HG02623 (cell line): ENCODE results near the gene TACC3.

Experiments
- ATAC-seq: cut with Tn5 transposase; IDR thresholded peaks from one replicate; pipeline ENCODE4 v1.9.1; 2021; ENCODE audit warnings: moderate library complexity; ENCODE audit not compliant: unreplicated experiment

TACC3 gene

DNA sequence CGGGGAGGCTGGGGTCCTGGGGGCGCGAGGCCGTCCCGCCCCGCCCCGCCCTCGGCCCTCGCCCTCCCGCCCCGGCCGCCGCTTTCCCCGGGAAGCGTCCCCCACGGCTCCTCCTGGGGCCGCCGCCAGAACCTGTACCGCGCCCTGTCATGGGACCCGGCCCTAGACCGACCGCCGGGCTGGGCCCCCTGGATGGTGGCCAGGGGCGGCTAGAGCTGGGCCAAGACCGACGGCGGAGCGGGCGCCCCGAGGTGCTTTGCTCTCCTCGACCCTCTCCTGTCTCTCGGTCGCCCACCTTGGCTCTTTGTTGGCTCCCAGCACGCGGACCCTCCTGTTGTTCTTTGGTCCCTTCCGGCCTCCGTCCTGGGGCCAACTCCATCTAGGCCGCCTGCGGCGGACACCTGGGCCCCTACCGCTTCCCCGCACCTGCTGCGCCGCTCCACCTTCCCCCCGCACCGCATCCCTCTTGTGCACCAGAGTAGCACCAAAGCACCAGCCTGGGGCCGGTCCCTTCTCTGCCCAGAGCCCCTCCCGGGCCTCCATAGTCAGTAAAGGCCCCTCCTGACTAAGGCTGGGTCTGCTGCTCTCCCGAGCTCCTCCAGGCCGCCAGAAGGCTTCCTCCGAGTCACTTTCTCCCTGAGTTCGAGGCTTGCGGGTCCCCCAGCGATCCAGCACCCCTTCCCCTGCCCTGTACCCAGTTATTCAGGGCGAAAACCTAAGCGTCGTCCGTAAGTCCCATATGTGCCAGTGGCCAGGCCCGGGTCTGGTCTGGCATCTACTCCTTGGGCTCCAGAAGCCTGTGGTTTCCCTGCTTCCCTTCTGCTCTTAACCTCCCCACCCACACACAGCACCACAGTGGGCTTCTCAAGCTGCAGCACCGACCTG is 587 bp downstream of the TACC3 start:
- ATAC-seq = peak; percentile 3

DNA sequence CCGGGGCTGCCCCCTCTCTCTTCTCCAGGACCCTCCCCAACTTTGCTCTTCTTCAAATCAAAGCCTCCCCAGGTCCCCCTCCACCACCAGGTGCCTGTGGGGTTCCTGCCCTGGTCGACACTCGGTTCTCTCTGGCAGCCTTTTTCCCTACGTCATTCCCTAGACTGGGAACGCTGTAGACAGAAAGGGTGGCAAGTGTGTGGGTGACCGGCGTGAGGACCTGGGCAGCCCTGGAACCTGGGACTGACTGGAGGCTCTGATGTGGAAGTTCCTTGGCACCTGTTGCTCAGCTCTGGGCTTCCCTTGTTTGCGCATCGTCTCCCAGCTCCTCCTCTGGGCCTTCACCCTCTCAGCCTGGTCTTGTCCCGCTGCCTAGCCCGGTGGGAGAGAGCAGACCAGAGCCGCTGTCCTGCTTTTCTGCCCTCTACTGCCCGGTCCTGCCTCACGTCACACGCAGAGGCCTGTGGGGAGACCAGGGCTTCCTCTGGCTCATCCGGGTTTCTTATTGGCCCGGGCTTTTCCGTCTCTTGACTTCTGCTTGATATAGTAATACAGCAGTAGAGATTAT is 1.3 kb downstream of the TACC3 start:
- ATAC-seq = no peak

DNA sequence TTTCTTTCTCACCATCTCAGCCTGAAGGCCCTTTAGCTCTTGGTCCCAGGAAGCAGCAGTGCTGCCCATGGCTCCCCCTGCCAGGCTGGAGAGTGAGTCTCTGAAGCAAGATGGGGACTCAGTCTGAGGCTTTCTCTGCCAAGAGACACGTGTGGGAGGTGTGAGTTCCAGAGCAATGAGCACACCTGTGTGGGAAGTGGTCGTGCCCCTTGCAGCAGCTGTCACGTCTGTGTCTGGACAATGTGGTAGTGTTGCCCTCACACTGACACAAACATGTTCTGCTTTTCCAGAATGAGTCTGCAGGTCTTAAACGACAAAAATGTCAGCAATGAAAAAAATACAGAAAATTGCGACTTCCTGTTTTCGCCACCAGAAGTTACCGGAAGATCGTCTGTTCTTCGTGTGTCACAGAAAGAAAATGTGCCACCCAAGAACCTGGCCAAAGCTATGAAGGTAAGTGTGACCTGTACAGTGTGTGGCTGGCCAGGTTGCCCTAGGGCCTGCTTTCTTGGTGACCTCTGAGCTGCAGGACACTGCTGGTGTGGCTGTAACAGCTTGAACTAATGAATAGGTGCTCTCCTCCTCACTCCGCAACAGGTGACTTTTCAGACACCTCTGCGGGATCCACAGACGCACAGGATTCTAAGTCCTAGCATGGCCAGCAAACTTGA is 1.9 kb downstream of the TACC3 start:
- no peak for ATAC-seq

DNA sequence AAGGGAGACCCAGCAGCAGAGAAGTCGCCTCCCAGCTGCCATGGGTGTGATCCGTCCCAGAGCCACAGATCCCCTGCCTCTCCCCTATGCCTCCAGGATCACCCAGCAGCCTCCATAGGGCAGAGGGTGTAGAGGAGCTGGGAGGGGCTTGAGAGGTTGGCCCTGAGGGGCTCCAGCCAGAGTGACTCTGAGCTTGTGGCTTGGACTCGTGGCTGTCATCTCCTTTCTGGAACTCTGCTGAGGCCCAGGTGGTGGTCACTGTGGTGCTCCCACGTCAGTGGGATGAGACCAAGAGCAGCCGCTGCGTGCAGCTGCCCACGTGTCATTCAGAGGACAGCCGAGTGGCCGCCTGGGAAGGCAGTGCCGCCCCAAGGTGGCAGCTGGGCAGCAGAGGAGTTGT is 4.2 kb downstream of the TACC3 start:
- ATAC-seq = no peak

- ATAC-seq = no peak
Observed at GRCh38 chr4:1726146-1726934, 5.0 kb downstream of the TACC3 start.

GRCh38 chr4:1727117-1728031 is 6.1 kb downstream of the TACC3 start:
- ATAC-seq = no peak

- ATAC-seq = no peak
Observed at GRCh38 chr4:1728061-1728980, 7.0 kb downstream of the TACC3 start.

GRCh38 chr4:1730532-1731135 is 9.3 kb downstream of the TACC3 start:
- ATAC-seq = no peak

GRCh38 chr4:1731180-1731579 is 9.9 kb downstream of the TACC3 start:
- ATAC-seq = no peak

DNA sequence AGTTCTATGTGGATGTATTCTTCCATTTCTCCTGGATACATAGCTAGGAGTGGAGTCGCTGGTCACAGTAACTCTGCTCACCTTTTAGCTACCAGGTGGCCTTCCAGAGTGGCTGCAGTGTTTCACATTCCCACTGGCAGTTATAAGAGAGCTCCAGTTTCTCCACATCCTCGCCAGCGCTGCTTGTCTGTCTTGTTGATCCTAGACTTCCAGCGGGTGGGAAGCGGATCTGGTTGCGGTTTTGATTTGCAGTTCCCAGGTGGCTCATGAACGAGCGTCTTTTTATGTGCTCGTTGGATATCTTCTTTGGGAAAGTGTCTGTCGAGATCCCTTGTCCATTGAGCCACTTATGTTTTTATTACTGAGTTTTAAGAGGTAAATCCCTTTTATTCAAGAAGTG is 11.6 kb downstream of the TACC3 start:
- no peak for ATAC-seq

DNA sequence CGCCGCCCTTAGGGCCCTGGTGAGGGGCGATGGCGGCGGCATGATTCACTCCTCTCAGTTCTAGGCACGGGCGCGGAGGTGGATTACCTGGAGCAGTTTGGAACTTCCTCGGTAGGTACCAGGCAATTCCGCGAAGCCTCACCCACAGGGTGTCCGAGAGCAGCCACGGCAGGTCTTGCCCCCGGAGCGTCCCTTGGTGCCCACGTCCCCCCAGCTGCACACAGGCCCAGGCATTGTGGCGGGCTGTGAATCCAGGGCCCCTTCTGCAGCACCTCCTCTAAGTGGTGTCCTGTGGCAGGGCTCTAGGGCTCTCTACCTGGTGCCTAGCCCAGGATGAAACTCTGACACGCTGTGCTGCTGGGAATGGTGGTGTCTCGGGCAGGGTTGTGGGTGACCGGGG is 13.9 kb downstream of the TACC3 start:
- ATAC-seq = no peak

DNA sequence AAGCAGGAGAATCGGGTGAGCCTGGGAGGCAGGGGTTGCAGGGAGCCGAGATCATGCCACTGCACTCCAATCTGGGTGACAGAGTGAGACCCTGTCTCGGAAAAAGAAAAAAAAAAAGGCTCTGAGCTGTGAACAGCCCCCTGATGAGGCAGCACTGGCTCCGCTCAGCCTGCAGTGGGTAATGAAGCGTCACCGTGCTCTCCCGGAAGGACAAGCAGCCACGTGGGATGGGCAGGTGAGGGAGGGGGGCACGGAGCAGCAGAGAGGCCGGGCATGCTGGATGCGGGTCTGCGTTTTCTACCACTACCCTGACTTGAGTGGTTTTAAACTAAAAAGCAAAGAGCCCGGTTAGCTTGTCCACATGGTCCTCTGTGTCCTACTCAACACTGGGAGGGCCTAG is 15.5 kb downstream of the TACC3 start:
- ATAC-seq = no peak

DNA sequence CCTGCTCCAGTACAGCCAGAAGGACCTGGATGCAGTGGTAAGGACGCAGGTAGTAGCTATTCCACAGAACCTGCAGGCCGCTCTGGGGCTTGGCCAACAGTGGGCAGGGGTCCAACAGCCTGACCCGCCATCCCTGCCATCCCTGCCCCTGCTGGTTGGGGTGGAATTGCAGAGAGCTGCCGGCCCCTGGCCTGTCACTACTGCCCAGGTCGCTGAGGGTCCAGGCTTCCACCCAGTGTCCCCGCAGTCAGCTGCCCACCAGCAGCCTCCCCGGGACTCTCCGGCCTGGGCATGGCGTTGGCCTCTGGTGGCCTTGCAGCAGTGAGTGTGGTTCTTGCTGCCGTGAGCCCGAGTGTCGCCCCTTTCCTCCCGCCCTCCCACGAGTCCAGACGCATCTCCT is 16.3 kb downstream of the TACC3 start:
- ATAC-seq = no peak

DNA sequence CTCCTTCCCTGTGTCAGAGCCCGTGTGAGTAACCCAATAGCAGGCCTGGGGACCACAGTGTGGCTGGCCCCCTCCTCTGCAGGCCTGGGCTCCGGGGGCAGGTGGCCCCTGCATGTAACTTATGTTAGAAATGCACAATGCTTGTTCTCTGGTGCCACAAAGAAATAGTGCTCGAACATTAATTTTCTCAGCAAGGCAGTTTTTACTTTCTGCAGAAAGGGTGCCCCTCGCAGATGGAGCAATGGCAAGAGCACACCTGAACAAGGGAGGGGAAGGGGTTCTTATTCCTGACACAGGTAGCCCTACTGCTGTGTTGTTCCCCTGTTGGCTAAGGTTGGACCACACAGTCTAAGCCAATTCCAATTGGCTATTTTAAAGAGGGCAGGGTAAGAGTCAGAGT is 17.1 kb downstream of the TACC3 start:
- ATAC-seq = no peak

- no peak for ATAC-seq
Observed at GRCh38 chr4:1739358-1739757, 18.0 kb downstream of the TACC3 start.

DNA sequence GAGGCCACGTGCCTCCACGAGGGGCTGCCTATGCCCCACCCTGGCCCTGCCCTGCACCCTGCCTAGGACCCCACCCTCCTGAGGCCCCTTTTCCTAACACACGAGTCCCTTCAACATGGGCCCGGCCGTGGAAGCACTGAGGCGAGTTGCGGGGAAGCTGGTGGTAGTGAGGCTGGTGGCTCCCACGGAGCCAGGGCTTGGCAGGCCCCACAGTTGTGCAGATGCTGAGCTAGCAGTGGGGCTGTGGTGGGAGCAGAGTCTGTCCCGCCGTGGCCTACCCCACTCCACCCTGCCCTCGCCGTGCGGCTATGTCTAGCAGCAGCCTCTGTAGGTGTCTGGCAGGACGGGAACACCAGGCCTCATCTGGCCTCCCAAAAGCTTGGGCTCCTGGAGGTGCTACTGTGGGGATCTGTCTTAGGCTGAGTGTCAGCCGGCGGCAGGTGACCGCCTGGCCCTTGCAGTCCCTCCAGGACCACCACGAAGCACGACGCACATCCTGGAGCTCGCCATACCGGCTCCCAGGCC is 18.8 kb downstream of the TACC3 start:
- ATAC-seq = no peak

DNA sequence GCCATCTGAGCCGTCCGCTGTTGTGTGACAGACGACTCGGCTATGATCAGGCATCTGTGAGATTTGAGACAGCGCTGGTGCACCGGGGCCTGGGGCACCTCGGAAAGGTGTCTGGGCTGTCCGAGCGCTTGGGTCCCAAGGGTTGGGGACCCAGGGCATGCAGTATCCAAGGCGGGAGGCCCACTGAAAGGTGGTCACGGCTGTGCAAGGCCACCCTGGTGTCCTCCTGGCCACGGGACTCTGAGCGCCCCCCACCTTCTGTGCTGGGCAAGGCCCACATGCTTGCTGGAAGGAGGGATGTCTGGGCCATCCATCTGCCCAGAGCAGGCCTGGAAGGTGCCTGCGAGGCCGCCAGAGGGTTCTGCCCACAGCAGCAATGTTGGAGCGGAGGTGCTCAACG is 19.9 kb downstream of the TACC3 start:
- ATAC-seq = no peak

GRCh38 chr4:1743551-1743950 is 22.2 kb downstream of the TACC3 start:
- no peak for ATAC-seq

- ATAC-seq = no peak
Observed at GRCh38 chr4:1743975-1744374, 22.7 kb downstream of the TACC3 start.
